MG63 (cell line): ENCODE data around the gene ZNF141. TPM values are rescaled to one million over a fixed set of nuclear protein-coding genes. Genes with fewer than 3 reads are reported as not detected.
"Not testable (repeated sequence)": the region's sequence is repeated elsewhere in the genome, so short reads cannot be mapped to it uniquely, and the experiment has no call there.

Source experiments
- DNase-seq: peaks from one replicate; pipeline ENCODE4 v3.0.0-alpha.2; 2020
- H3K27me3 ChIP-seq: fragments of 250-450 bp; sonication (Bioruptor Pico); 2 replicates; pipeline ENCODE4 v1.5.1; 2020; ENCODE audit warnings: mild to moderate bottlenecking, moderate library complexity
- H3K36me3 ChIP-seq: fragments of 250-450 bp; sonication (Bioruptor Pico); 2 replicates; pipeline ENCODE4 v1.5.1; 2020; ENCODE audit warnings: mild to moderate bottlenecking, moderate library complexity
- H3K4me3 ChIP-seq: fragments of 250-450 bp; sonication (Bioruptor Pico); 2 replicates; pipeline ENCODE4 v1.5.1; 2020; ENCODE audit warnings: mild to moderate bottlenecking, moderate library complexity
- H3K9me3 ChIP-seq: fragments of 250-450 bp; sonication (Bioruptor Pico); 2 replicates; pipeline ENCODE4 v1.5.1; 2020; ENCODE audit warnings: mild to moderate bottlenecking, moderate library complexity
- total RNA-seq: library from RNA; depleted of rRNA; stranded (reverse); fragments of >200 nt; shearing (Covaris generic); gene quantifications from 2 replicates; pipeline ENCODE4 v1.2.3, GENCODE V29; 2014; ENCODE audit warnings: low replicate concordance; rRNA removed

The ZNF141 gene
- total RNA-seq, 1 experiment from 2014 or later: 0.79 TPM

DNA sequence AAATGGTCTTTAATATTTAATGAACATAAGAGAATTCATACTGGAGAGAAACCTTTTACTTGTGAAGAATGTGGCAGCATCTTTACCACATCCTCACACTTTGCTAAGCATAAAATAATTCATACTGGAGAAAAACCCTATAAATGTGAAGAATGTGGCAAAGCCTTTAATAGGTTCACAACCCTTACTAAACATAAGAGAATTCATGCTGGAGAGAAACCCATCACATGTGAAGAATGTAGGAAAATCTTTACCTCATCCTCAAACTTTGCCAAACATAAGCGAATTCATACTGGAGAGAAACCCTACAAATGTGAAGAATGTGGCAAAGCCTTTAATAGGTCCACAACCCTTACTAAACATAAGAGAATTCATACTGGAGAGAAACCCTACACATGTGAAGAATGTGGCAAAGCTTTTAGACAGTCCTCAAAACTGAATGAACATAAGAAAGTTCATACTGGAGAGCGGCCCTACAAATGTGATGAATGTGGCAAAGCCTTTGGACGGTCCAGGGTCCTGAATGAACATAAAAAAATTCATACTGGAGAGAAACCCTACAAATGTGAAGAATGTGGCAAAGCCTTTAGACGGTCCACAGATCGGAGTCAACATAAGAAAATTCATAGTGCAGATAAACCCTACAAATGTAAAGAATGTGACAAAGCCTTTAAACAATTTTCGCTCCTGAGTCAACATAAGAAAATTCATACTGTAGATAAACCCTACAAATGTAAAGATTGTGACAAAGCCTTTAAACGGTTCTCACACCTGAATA lies 35.6 kb downstream of the ZNF141 start:
- H3K9me3 ChIP-seq: peaks cover 35% of the 10 kb centered on the region

DNA sequence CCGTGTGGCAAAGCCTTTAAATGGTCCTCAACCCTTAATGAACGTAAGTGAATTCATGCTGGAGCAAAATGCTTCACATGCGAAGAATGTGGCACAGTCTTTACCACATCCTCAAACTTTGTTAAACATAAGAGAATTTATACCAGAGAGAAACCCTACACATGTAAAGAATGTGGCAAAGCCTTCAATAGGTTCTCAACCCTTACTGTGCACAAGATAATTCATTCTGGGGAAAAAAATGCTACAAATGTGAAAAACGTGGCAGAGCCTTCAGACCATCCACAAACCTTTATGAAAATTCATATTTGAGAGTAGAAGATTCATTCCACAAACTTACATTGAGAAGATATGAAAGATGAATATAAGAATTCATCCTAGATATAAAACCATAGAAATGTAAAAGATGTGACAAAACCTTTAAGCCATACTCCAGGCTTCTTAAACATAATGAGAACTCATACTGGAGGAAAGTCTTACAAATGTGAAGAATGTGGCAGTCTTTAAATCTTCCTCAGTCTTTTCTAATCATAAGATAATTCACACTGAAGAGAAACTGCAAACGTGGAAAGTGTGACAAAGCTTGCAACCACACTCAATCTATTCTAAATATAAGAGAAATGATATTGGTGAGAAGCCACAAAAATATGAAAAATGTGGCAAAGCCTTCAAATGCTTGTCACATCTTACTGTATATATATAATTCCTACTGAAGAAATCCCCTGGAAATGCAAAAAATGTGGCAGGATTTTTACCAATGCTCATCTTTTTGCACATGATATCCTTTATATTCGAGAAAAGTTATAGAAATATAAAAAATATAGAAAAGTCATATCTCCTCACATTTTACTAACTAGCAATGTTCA lies 36.9 kb downstream of the ZNF141 start:
- Histone ChIP-seq H3K27me3 (no peaks in the 10 kb centered on the region), H3K36me3 (peaks cover 4% of the 10 kb centered on the region; the same call in 1 of the 2 replicates), H3K9me3 (peaks cover 35% of the 10 kb centered on the region), H3K4me3 (no peak overlapping the region)
- DNase-seq: no peak

More for the DNA sequence above, 35.6 kb downstream of the ZNF141 start:
- no peak for DNase-seq
- Histone ChIP-seq H3K4me3 (no peak overlapping the region), H3K36me3 (peaks cover 4% of the 10 kb centered on the region; the same call in 1 of the 2 replicates), H3K27me3 (no peaks in the 10 kb centered on the region)

GRCh38 chr4:384311-385010 lies 46.8 kb downstream of the ZNF141 start:
- DNase-seq: no peak
- H3K36me3 ChIP-seq: no peaks in the 10 kb centered on the region
- no peak overlapping the region for H3K4me3 ChIP-seq
- H3K9me3 ChIP-seq: no peaks in the 10 kb centered on the region; the same call in 1 of the 2 replicates
- no peaks in the 10 kb centered on the region for H3K27me3 ChIP-seq

DNA sequence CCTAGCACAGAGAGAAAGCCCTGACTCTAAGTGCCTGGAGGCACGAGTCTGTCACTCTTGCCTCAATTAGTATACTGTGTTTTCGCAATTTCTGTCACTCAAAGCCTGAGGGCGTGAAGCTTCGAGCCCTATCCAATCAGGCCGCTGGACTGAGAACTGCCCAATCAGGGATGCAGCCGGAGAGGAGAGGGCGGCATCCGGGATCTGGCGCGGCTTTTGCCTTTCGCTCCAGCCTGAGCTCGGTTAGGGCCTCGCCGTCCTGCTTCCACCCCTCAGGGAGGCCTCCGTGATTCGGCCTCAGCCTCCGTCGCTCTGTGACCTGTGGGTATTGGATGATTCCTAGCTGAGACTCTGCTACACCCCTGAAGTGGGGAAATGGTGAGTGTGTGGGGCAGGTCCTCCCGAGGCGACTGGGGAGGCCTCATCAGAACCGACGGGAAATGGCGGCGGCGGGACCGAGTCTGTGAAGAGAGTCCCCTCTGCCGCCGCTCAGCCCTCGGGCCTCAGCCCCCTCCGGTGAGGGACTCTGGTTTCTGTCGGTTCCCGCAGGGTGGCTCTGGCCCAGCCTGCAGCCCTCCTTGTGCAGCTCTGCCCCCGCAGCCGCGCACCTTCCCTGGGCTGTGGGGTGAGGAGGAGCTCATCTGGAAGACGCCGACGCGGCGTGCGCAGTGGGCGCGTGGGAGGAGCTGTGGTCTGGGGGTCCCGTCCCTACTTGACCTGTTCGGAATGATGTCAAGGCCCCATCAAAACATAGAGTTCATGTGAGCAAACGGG lies 48.5 kb downstream of the ZNF141 start:
- H3K4me3 ChIP-seq: no peak overlapping the region
- no peaks in the 10 kb centered on the region for H3K36me3 ChIP-seq
- H3K27me3 ChIP-seq: no peaks in the 10 kb centered on the region
- no peaks in the 10 kb centered on the region; the same call in 1 of the 2 replicates for H3K9me3 ChIP-seq
- no peak for DNase-seq

GRCh38 chr4:386708-387105 lies 49.1 kb downstream of the ZNF141 start:
- H3K4me3 ChIP-seq: no peak overlapping the region
- no peaks in the 10 kb centered on the region; the same call in 1 of the 2 replicates for H3K9me3 ChIP-seq

GRCh38 chr4:404006-404405 lies 66.4 kb downstream of the ZNF141 start:
- Histone ChIP-seq H3K27me3 (no peaks in the 10 kb centered on the region), H3K36me3 (no peaks in the 10 kb centered on the region), H3K4me3 (no peak overlapping the region), H3K9me3 (no peaks in the 10 kb centered on the region)
- no peak for DNase-seq

More at GRCh38 chr4:386708-387105, 49.1 kb downstream of the ZNF141 start:
- H3K36me3 ChIP-seq: no peaks in the 10 kb centered on the region
- H3K27me3 ChIP-seq: no peaks in the 10 kb centered on the region
- no peak for DNase-seq

GRCh38 chr4:408321-408720 lies 70.7 kb downstream of the ZNF141 start:
- not testable (repeated sequence) for DNase-seq, H3K9me3 ChIP-seq, H3K36me3 ChIP-seq, H3K4me3 ChIP-seq, H3K27me3 ChIP-seq

DNA sequence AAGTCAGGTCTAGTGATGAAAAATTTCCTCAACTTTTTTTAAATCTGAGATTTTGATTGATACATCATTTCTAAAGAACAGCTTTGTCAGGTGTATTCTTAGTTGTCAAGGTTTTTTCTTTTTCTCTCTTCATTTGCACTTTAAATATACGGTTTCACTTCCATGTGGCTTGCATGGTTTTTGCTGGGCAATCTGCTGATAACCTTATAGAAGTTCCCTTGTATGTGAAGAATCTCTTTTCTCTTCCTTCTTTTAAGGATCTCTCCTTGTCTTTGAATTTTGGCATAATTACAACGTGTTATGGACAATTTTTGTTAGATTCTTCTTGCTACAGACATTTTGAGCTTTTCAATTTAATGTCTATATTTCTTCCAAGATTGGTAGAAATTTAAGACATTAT lies 85.0 kb downstream of the ZNF141 start:
- no peaks in the 10 kb centered on the region for H3K27me3 ChIP-seq
- DNase-seq: no peak
- no peak overlapping the region for H3K4me3 ChIP-seq
- H3K9me3 ChIP-seq: peaks cover 23% of the 10 kb centered on the region
- H3K36me3 ChIP-seq: peaks cover 4% of the 10 kb centered on the region; the same call in 1 of the 2 replicates

Other genes with a start within 250 kb of the ZNF141 start
- 2.2 and 3.9 TPM in 2 replicates for gene ZNF718, start 213.3 kb upstream of the ZNF141 start, total RNA-seq
- gene ZNF732, start 32.3 kb upstream of the ZNF141 start, total RNA-seq: not detected in 2 replicates
- gene ZNF721, start 161.3 kb downstream of the ZNF141 start, total RNA-seq: 1.6 and 4.8 TPM in 2 replicates
- 13.2 and 25.4 TPM in 2 replicates for gene PIGG, start 161.4 kb downstream of the ZNF141 start, total RNA-seq
- not detected in 2 replicates for gene TMEM271, start 238.5 kb downstream of the ZNF141 start, total RNA-seq